GM23248 (cell line): ENCODE measurements around the gene TBC1D24. TPM values are rescaled to one million over a fixed set of nuclear protein-coding genes. Genes with fewer than 3 reads are reported as not detected.

Experiments
- DNase-seq: peaks from one replicate; pipeline ENCODE4 v3.0.0-alpha.2; 2015
- H2AFZ ChIP-seq: fragments of 200-600 bp; sonication (generic); 2 replicates; pipeline ENCODE4 v1.6.1; 2016; ENCODE audit warnings: antibody characterized with exemption
- H3F3A ChIP-seq: fragments of 200-600 bp; sonication (generic); 2 replicates; pipeline ENCODE4 v1.6.1; 2016; ENCODE audit warnings: mild to moderate bottlenecking, antibody characterized with exemption, mixed run types; ENCODE audit not compliant: insufficient read depth
- H3K27ac ChIP-seq: fragments of 200-600 bp; sonication (generic); 2 replicates; pipeline ENCODE4 v1.5.1; 2016; ENCODE audit warnings: mild to moderate bottlenecking
- H3K27me3 ChIP-seq: fragments of 200-600 bp; sonication (generic); replicated peaks from 2 replicates; pipeline ENCODE4 v1.6.1; 2016; ENCODE audit warnings: mild to moderate bottlenecking; ENCODE audit not compliant: insufficient read depth
- H3K36me3 ChIP-seq: fragments of 200-600 bp; sonication (generic); 2 replicates; pipeline ENCODE4 v1.6.1; 2016; ENCODE audit warnings: low read depth, mild to moderate bottlenecking
- H3K4me1 ChIP-seq: fragments of 200-600 bp; sonication (generic); 2 replicates; pipeline ENCODE4 v1.6.1; 2016; ENCODE audit warnings: mild to moderate bottlenecking; ENCODE audit not compliant: insufficient read depth
- H3K4me2 ChIP-seq: fragments of 200-600 bp; sonication (generic); one replicate; pipeline ENCODE4 v1.6.1; 2016; ENCODE audit warnings: mild to moderate bottlenecking; ENCODE audit not compliant: unreplicated experiment
- H3K4me3 ChIP-seq: fragments of 200-600 bp; sonication (generic); 2 replicates; pipeline ENCODE4 v1.5.1; 2016; ENCODE audit warnings: mild to moderate bottlenecking
- H3K79me2 ChIP-seq: fragments of 200-600 bp; sonication (generic); 2 replicates; pipeline ENCODE4 v1.6.1; 2016; ENCODE audit warnings: mild to moderate bottlenecking; ENCODE audit not compliant: insufficient read depth
- H3K9ac ChIP-seq: fragments of 200-600 bp; sonication (generic); 2 replicates; pipeline ENCODE4 v1.6.1; 2016; ENCODE audit warnings: mild to moderate bottlenecking
- H3K9me2 ChIP-seq: fragments of 200-600 bp; sonication (generic); 2 replicates; pipeline ENCODE4 v1.6.1; 2016; ENCODE audit warnings: mixed run types, mild to moderate bottlenecking, moderate library complexity; ENCODE audit not compliant: insufficient read depth
- H3K9me3 ChIP-seq: fragments of 200-600 bp; sonication (generic); one replicate; pipeline ENCODE4 v1.6.1; 2017; ENCODE audit warnings: low read depth
- H4K20me1 ChIP-seq: fragments of 200-600 bp; sonication (generic); 2 replicates; pipeline ENCODE4 v1.6.0; 2016; ENCODE audit not compliant: insufficient read depth
- EZH2 ChIP-seq: fragments of 200-600 bp; sonication (generic); IDR thresholded peaks from 2 replicates; pipeline ENCODE4 v1.6.1; 2018; ENCODE audit warnings: antibody characterized with exemption, mild to moderate bottlenecking; ENCODE audit not compliant: insufficient read depth, poor library complexity, severe bottlenecking
- EZH2phosphoT487 ChIP-seq: fragments of 200-600 bp; sonication (generic); IDR thresholded peaks from 2 replicates; pipeline ENCODE4 v1.6.1; 2018; ENCODE audit warnings: antibody characterized with exemption, moderate library complexity, mild to moderate bottlenecking, low read depth; ENCODE audit not compliant: insufficient read depth
- WGBS, 2 experiments: methylation state at CpG; one replicate each; pipeline ENCODE4 v1.1.6; 2015 to 2017; ENCODE audit warnings: low lambda C conversion rate in 2 of 2, low coverage in 1 of 2; ENCODE audit errors: missing lambda C conversion rate in 2 of 2; 5-methylcytosine and 5-hydroxymethylcytosine counted together
- in situ Hi-C: fragments of 300-500 bp; cut with MboI; formaldehyde crosslinking; loops from 2 replicates; pipeline ENCODE4 v1.15.0; 2020
- polyA plus RNA-seq: library from polyadenylated mRNA; unstranded; fragments of >200 nt; fragmentation: Nextera tagmentation; extraction: Ambion mirVana; gene quantifications from 2 replicates; pipeline ENCODE4 v1.2.1, GENCODE V29; 2016
- total RNA-seq: library from RNA; depleted of rRNA; stranded (reverse); fragments of >200 nt; shearing (Covaris generic); gene quantifications from 2 replicates; pipeline ENCODE4 v1.2.3, GENCODE V29; 2014

The TBC1D24 gene
- total and polyA plus RNA-seq, 2 experiments from 2014 or later, result 10.1 to 18.7 TPM

GRCh38 chr16:2443555-2443954 lies 31.4 kb upstream of the TBC1D24 start:
- no peak for DNase-seq
- no peak overlapping the region for H3K4me3 ChIP-seq
- no peaks in the 10 kb centered on the region for H3K9me3 ChIP-seq
- WGBS, 2 experiments, result 85 to 88% methylated on average over 8 to 9 of the region's 9 CpGs
- no peak overlapping the region for H3K9ac ChIP-seq
- H3F3A ChIP-seq, result no peaks in the 10 kb centered on the region
- H4K20me1 ChIP-seq, result no peaks in the 10 kb centered on the region
- no peaks in the 10 kb centered on the region for H3K27me3 ChIP-seq
- TF ChIP-seq EZH2phosphoT487 (no peak), EZH2 (no peak)
- no peaks in the 10 kb centered on the region for H3K79me2 ChIP-seq
- no peaks in the 10 kb centered on the region for H3K4me1 ChIP-seq
- H3K27ac ChIP-seq, result no peak overlapping the region
- H2AFZ ChIP-seq, result no peak overlapping the region
- H3K36me3 ChIP-seq, result no peaks in the 10 kb centered on the region; the same call in 1 of the 2 replicates
- in situ Hi-C loops, result no loop called here
- no peaks in the 10 kb centered on the region for H3K9me2 ChIP-seq
- H3K4me2 ChIP-seq, result no peak overlapping the region

- Histone ChIP-seq H3K36me3 (no peaks in the 10 kb centered on the region; the same call in 1 of the 2 replicates), H4K20me1 (no peaks in the 10 kb centered on the region), H3K9me2 (no peaks in the 10 kb centered on the region), H3K4me3 (no peak overlapping the region), H3K4me2 (no peak overlapping the region), H3K27me3 (no peaks in the 10 kb centered on the region), H3K27ac (no peak overlapping the region), H3K9me3 (no peaks in the 10 kb centered on the region), H3K4me1 (no peaks in the 10 kb centered on the region), H3F3A (no peaks in the 10 kb centered on the region), H2AFZ (no peak overlapping the region), H3K9ac (no peak overlapping the region), H3K79me2 (no peaks in the 10 kb centered on the region)
- DNase-seq, result peak; percentile 52
- TF ChIP-seq EZH2, result no peak
- in situ Hi-C loops, result no loop called here
- 89 to 93% methylated on average over 11 of the region's 11 CpGs for WGBS, 2 experiments
Observed at GRCh38 chr16:2447920-2448583, 26.9 kb upstream of the TBC1D24 start.

GRCh38 chr16:2449118-2449517 lies 25.8 kb upstream of the TBC1D24 start:
- no peak overlapping the region for H3K9ac ChIP-seq
- H2AFZ ChIP-seq, result no peak overlapping the region
- H4K20me1 ChIP-seq, result no peaks in the 10 kb centered on the region
- no peaks in the 10 kb centered on the region for H3K9me2 ChIP-seq
- WGBS, 2 experiments, result 97 to 98% methylated on average over 25 of the region's 25 CpGs
- TF ChIP-seq EZH2phosphoT487 (no peak), EZH2 (no peak)
- H3K27ac ChIP-seq, result no peak overlapping the region
- no peaks in the 10 kb centered on the region for H3K4me1 ChIP-seq
- no peaks in the 10 kb centered on the region; the same call in 1 of the 2 replicates for H3K36me3 ChIP-seq
- no peaks in the 10 kb centered on the region for H3F3A ChIP-seq
- H3K4me3 ChIP-seq, result no peak overlapping the region
- no peak overlapping the region for H3K4me2 ChIP-seq
- in situ Hi-C loops, result no loop called here
- no peaks in the 10 kb centered on the region for H3K27me3 ChIP-seq
- no peaks in the 10 kb centered on the region for H3K9me3 ChIP-seq
- DNase-seq, result no peak
- no peaks in the 10 kb centered on the region for H3K79me2 ChIP-seq

- no peak overlapping the region for H3K4me2 ChIP-seq
- no peaks in the 10 kb centered on the region for H3K4me1 ChIP-seq
- no peaks in the 10 kb centered on the region; the same call in 1 of the 2 replicates for H3K36me3 ChIP-seq
- H3K79me2 ChIP-seq, result no peaks in the 10 kb centered on the region
- H3K9me3 ChIP-seq, result no peaks in the 10 kb centered on the region
- WGBS, 2 experiments, result 94 to 96% methylated on average over 8 of the region's 8 CpGs
- H3F3A ChIP-seq, result no peaks in the 10 kb centered on the region
- H4K20me1 ChIP-seq, result no peaks in the 10 kb centered on the region
- H3K27ac ChIP-seq, result no peak overlapping the region
- H3K27me3 ChIP-seq, result no peaks in the 10 kb centered on the region
- no peak for DNase-seq
- no peak overlapping the region for H3K4me3 ChIP-seq
- H3K9ac ChIP-seq, result no peak overlapping the region
- H2AFZ ChIP-seq, result no peak overlapping the region
- H3K9me2 ChIP-seq, result no peaks in the 10 kb centered on the region
- in situ Hi-C loops, result no loop called here
- TF ChIP-seq EZH2 (no peak), EZH2phosphoT487 (no peak)
Observed at GRCh38 chr16:2450535-2450934, 24.4 kb upstream of the TBC1D24 start.

GRCh38 chr16:2450975-2451381 lies 23.9 kb upstream of the TBC1D24 start:
- TF ChIP-seq EZH2phosphoT487 (no peak), EZH2 (no peak)
- no peaks in the 10 kb centered on the region for H3K9me3 ChIP-seq
- H3K79me2 ChIP-seq, result no peaks in the 10 kb centered on the region
- H2AFZ ChIP-seq, result no peak overlapping the region
- no peaks in the 10 kb centered on the region; the same call in 1 of the 2 replicates for H3K36me3 ChIP-seq
- H3K4me2 ChIP-seq, result no peak overlapping the region
- H3K4me3 ChIP-seq, result no peak overlapping the region
- H3K27ac ChIP-seq, result no peak overlapping the region
- 89 to 91% methylated on average over 12 to 19 of the region's 19 CpGs for WGBS, 2 experiments
- no peaks in the 10 kb centered on the region for H4K20me1 ChIP-seq
- no peak for DNase-seq
- no peaks in the 10 kb centered on the region for H3K4me1 ChIP-seq
- H3F3A ChIP-seq, result no peaks in the 10 kb centered on the region
- no peak overlapping the region for H3K9ac ChIP-seq
- no peaks in the 10 kb centered on the region for H3K27me3 ChIP-seq
- no peaks in the 10 kb centered on the region for H3K9me2 ChIP-seq
- in situ Hi-C loops, result no loop called here
